Measurements from ENCODE around the gene COMT. TPM values are rescaled to one million over a fixed set of nuclear protein-coding genes. Genes with fewer than 3 reads are reported as not detected.

The COMT gene
- total RNA-seq, 1 donor from 2014 or later = 49.0 TPM

DNA sequence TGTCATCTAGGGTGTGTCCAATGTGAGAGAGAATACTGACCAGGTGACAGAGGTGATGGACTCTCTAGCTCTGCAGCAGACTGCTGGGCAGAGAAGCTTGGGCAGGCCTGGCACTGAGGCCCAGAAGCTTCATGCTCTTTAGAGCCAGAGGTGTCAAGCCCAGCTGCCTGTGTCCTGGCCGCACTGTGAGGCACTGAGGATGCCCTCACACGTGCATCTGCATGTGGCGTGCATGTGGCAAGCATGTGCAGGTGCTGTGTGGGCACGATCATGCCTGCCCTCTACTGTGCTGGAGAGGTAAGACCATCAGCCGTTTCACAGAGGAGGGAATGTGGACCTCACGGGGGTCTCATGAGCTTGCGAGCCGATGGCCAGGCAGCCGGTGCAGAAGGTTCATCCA, 15.9 kb downstream of the COMT start:
- H3K9me3 Mint-ChIP-seq (ENCODE audit: unreplicated experiment) = no peaks in the 10 kb centered on the region
- H3K4me3 Mint-ChIP-seq (ENCODE audit: unreplicated experiment) = no peak overlapping the region
- H3K27ac Mint-ChIP-seq (ENCODE audit: unreplicated experiment) = no peak overlapping the region
- DNase-seq (ENCODE audit: low spot score) = no peak
- TF ChIP-seq, protein P1, sequence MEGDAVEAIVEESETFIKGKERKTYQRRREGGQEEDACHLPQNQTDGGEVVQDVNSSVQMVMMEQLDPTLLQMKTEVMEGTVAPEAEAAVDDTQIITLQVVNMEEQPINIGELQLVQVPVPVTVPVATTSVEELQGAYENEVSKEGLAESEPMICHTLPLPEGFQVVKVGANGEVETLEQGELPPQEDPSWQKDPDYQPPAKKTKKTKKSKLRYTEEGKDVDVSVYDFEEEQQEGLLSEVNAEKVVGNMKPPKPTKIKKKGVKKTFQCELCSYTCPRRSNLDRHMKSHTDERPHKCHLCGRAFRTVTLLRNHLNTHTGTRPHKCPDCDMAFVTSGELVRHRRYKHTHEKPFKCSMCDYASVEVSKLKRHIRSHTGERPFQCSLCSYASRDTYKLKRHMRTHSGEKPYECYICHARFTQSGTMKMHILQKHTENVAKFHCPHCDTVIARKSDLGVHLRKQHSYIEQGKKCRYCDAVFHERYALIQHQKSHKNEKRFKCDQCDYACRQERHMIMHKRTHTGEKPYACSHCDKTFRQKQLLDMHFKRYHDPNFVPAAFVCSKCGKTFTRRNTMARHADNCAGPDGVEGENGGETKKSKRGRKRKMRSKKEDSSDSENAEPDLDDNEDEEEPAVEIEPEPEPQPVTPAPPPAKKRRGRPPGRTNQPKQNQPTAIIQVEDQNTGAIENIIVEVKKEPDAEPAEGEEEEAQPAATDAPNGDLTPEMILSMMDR (IDR thresholded peaks at IDR 0.05; ENCODE audit: unreplicated experiment) = no peak
- peaks cover 12% of the 10 kb centered on the region for H3K4me1 Mint-ChIP-seq (ENCODE audit: unreplicated experiment)
- H3K36me3 Mint-ChIP-seq (ENCODE audit: low read depth, unreplicated experiment) = no peaks in the 10 kb centered on the region
- H3K27me3 Mint-ChIP-seq (ENCODE audit: unreplicated experiment) = no peaks in the 10 kb centered on the region

- no peak overlapping the region for H3K27ac Mint-ChIP-seq (ENCODE audit: unreplicated experiment)
- no peak for DNase-seq (ENCODE audit: low spot score)
Measured at GRCh38 chr22:19958083-19959042, 16.8 kb downstream of the COMT start.

DNA sequence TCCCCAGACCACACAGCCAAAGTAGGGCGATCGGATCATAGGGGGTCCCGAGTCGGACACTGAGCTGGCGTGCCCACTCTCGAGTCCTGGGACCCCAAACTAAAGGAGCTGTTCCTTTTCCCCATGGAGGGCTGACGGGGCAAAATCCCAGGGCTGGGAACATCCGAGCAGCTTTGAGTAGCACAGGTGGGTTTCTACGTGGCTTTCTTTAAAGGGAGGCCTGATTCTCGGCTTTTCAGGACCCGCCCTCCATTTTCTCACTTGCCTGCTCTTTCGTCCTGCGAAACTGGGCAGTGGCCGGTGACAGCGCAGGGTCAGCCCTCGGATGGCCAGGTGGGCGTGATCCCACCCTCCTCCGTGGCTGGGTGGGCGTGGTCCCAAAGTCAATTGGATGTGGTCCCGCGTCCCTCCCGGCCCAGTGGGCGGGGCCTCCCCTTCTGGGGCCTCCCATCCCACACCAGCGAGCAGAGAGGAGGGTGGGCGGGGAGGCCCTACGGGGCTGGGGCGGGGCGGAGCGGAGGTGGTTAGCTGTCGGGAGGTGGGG, 17.5 kb downstream of the COMT start:
- Mint-ChIP-seq H3K36me3 (ENCODE audit: low read depth, unreplicated experiment) (no peaks in the 10 kb centered on the region), H3K4me1 (ENCODE audit: unreplicated experiment) (peaks cover 12% of the 10 kb centered on the region), H3K4me3 (ENCODE audit: unreplicated experiment) (peak overlapping the region; percentile 63), H3K27me3 (ENCODE audit: unreplicated experiment) (peaks cover 4% of the 10 kb centered on the region), H3K27ac (ENCODE audit: unreplicated experiment) (no peak overlapping the region), H3K9me3 (ENCODE audit: unreplicated experiment) (no peaks in the 10 kb centered on the region)
- DNase-seq (ENCODE audit: low spot score) = peak; percentile 89
- TF ChIP-seq, protein P1 (IDR thresholded peaks at IDR 0.05; ENCODE audit: unreplicated experiment) = no peak

More at GRCh38 chr22:19958083-19959042, 16.8 kb downstream of the COMT start:
- TF ChIP-seq, protein P1 (IDR thresholded peaks at IDR 0.05; ENCODE audit: unreplicated experiment) = no peak
- Mint-ChIP-seq H3K27me3 (ENCODE audit: unreplicated experiment) (no peaks in the 10 kb centered on the region), H3K4me1 (ENCODE audit: unreplicated experiment) (peaks cover 12% of the 10 kb centered on the region), H3K36me3 (ENCODE audit: low read depth, unreplicated experiment) (no peaks in the 10 kb centered on the region), H3K4me3 (ENCODE audit: unreplicated experiment) (peak overlapping the region; percentile 63), H3K9me3 (ENCODE audit: unreplicated experiment) (no peaks in the 10 kb centered on the region)

GRCh38 chr22:19959587-19960490, 18.3 kb downstream of the COMT start:
- Mint-ChIP-seq H3K4me1 (ENCODE audit: unreplicated experiment) (peaks cover 12% of the 10 kb centered on the region), H3K4me3 (ENCODE audit: unreplicated experiment) (no peak overlapping the region), H3K27ac (ENCODE audit: unreplicated experiment) (no peak overlapping the region), H3K9me3 (ENCODE audit: unreplicated experiment) (no peaks in the 10 kb centered on the region), H3K36me3 (ENCODE audit: low read depth, unreplicated experiment) (no peaks in the 10 kb centered on the region), H3K27me3 (ENCODE audit: unreplicated experiment) (peaks cover 4% of the 10 kb centered on the region)
- no peak for DNase-seq (ENCODE audit: low spot score)
- TF ChIP-seq, protein P1 (IDR thresholded peaks at IDR 0.05; ENCODE audit: unreplicated experiment) = no peak
